Adipocyte (in vitro differentiated cells): ENCODE results near the gene ENTPD2.
A peak's percentile ranks its signal among the peaks of the same experiment; 100 is the strongest.

Experiments
- DNase-seq: peaks from one replicate; pipeline ENCODE4 v3.0.0-alpha.2; 2015; ENCODE audit warnings: low read depth
- H3K27me3 ChIP-seq: replicated peaks from 2 replicates; pipeline ENCODE4 v1.7.0; 2013; ENCODE audit warnings: mild to moderate bottlenecking, low read length, moderate library complexity; ENCODE audit not compliant: control insufficient read depth, insufficient read depth
- H3K36me3 ChIP-seq: 2 replicates; pipeline ENCODE4 v1.7.0; 2013; ENCODE audit warnings: low read length, mild to moderate bottlenecking, moderate library complexity; ENCODE audit not compliant: control insufficient read depth, insufficient read depth, severe bottlenecking
- H3K4me1 ChIP-seq: 2 replicates; pipeline ENCODE4 v1.7.0; 2013; ENCODE audit warnings: mild to moderate bottlenecking, low read length, moderate library complexity; ENCODE audit not compliant: control insufficient read depth, insufficient read depth
- H3K4me3 ChIP-seq: 2 replicates; pipeline ENCODE4 v1.7.0; 2013; ENCODE audit warnings: mild to moderate bottlenecking, low read length, moderate library complexity
- H3K9ac ChIP-seq: 2 replicates; pipeline ENCODE4 v1.7.0; 2013; ENCODE audit warnings: mild to moderate bottlenecking, low read length, moderate library complexity
- H3K9me3 ChIP-seq: 2 replicates; pipeline ENCODE4 v1.7.0; 2013; ENCODE audit warnings: mild to moderate bottlenecking, low read length, moderate library complexity; ENCODE audit not compliant: control insufficient read depth

The ENTPD2 gene

GRCh38 chr9:137022662-137023008, 31.2 kb downstream of the ENTPD2 start:
- no peak overlapping the region for H3K9ac ChIP-seq
- peaks cover 11% of the 10 kb centered on the region for H3K4me1 ChIP-seq
- H3K9me3 ChIP-seq = no peaks in the 10 kb centered on the region
- H3K27me3 ChIP-seq = no peaks in the 10 kb centered on the region
- DNase-seq = no peak
- H3K4me3 ChIP-seq = no peak overlapping the region
- no peaks in the 10 kb centered on the region for H3K36me3 ChIP-seq

GRCh38 chr9:137021979-137022661, 31.7 kb downstream of the ENTPD2 start:
- no peaks in the 10 kb centered on the region for H3K27me3 ChIP-seq
- peak; percentile 65 for DNase-seq
- H3K36me3 ChIP-seq = peaks cover under 1% of the 10 kb centered on the region
- no peaks in the 10 kb centered on the region for H3K9me3 ChIP-seq
- no peak overlapping the region for H3K9ac ChIP-seq
- no peak overlapping the region for H3K4me3 ChIP-seq
- peaks cover 6% of the 10 kb centered on the region for H3K4me1 ChIP-seq

GRCh38 chr9:137021568-137021978, 32.3 kb downstream of the ENTPD2 start:
- Histone ChIP-seq H3K4me3 (no peak overlapping the region), H3K27me3 (no peaks in the 10 kb centered on the region), H3K9ac (no peak overlapping the region), H3K36me3 (peaks cover 6% of the 10 kb centered on the region), H3K4me1 (peaks cover 4% of the 10 kb centered on the region), H3K9me3 (no peaks in the 10 kb centered on the region)
- no peak for DNase-seq

DNA sequence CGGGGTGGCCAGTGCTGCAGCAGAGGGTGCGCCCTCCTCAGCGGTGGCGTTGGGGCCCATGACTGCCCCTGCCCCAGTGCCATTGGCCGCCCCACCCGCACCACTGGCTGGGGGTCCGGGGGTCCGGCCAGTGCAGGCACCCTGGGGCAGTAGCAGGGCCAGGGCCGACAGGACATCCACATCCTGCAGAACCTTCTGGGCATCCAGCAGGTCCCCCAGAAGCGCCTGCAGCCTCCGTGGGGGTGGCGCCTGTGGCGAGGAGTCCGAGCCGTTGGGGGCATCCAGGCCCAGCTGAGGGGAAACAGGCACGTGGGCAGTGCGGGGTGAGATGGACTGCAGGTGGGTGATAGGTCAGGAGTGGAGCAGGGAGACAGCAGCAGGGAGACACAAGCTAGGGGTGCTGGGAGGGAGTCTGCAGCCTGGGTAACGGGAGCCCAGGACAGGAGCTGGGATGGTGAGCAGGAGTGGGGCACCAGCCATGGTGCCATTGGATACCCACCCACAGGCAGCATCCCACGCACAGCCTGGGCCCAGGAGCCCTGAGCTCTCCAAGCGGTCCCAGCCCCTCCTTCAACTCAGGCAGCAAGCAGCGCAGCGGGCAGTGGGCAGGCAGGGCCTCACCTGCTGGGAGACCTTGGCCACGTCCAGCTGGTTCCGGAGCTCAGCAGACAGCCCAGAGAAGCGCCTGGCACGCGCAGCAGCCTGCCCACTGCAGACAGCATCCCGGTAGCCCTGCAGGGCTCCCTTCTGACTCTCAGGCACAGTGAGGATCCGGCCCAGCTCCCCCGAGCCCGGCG, 32.9 kb downstream of the ENTPD2 start:
- Histone ChIP-seq H3K9ac (no peak overlapping the region), H3K4me1 (peaks cover 4% of the 10 kb centered on the region), H3K4me3 (no peak overlapping the region), H3K36me3 (peaks cover 11% of the 10 kb centered on the region), H3K27me3 (no peaks in the 10 kb centered on the region), H3K9me3 (no peaks in the 10 kb centered on the region)
- DNase-seq = no peak

DNA sequence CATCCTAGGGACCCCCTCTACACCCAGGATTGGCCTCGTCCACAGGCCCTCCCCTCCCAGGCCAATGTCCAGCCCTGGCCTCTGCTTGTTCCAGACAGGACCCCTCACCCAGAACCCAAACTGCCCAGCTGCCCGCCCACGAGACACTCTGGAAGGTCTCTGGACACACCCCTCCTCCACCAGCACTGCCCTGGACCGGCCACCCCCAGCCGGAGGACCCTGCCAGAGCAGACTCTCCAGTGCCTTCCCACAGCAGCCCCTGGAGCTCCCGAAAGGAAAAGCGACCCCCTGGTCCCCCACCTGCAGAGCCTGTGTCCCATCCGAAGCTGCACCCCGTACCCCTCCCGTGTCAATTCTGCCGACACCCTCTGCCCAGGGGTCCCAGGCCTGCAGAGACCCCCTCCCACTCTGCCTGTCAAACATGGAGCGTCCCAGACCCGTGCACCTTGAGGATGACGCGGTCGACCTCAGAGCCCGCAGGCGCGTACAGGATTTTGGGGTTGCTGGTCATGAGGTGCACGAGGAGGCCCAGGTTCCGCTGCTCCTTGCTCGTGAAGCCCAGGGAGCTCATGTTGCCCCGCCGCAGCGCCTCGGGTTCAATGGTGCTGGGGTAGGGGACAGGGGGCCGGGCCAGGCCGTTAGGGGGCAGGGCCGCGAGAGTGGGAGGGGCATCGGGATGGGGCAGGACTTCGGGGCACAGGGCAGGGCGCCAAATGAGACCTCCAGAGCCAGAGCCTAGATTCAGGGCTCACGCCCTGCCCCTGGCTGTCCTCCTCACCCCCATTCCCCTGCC, 33.8 kb downstream of the ENTPD2 start:
- no peak overlapping the region for H3K9ac ChIP-seq
- peaks cover 4% of the 10 kb centered on the region for H3K4me1 ChIP-seq
- H3K4me3 ChIP-seq = no peak overlapping the region
- peaks cover 16% of the 10 kb centered on the region for H3K36me3 ChIP-seq
- H3K27me3 ChIP-seq = no peaks in the 10 kb centered on the region
- DNase-seq = no peak
- H3K9me3 ChIP-seq = no peaks in the 10 kb centered on the region

- no peaks in the 10 kb centered on the region for H3K27me3 ChIP-seq
- no peak overlapping the region for H3K4me3 ChIP-seq
- H3K9ac ChIP-seq = no peak overlapping the region
- H3K9me3 ChIP-seq = no peaks in the 10 kb centered on the region
- peaks cover 4% of the 10 kb centered on the region for H3K4me1 ChIP-seq
- H3K36me3 ChIP-seq = peaks cover 20% of the 10 kb centered on the region
- DNase-seq = no peak
Measured at GRCh38 chr9:137018761-137019559, 34.9 kb downstream of the ENTPD2 start.

- Histone ChIP-seq H3K9me3 (no peaks in the 10 kb centered on the region), H3K27me3 (no peaks in the 10 kb centered on the region), H3K4me1 (no peaks in the 10 kb centered on the region), H3K9ac (no peak overlapping the region), H3K36me3 (peaks cover 20% of the 10 kb centered on the region), H3K4me3 (no peak overlapping the region)
- DNase-seq = no peak
Measured at GRCh38 chr9:137017791-137018497, 35.9 kb downstream of the ENTPD2 start.

- Histone ChIP-seq H3K9ac (no peak overlapping the region), H3K4me1 (no peaks in the 10 kb centered on the region), H3K9me3 (no peaks in the 10 kb centered on the region), H3K27me3 (no peaks in the 10 kb centered on the region), H3K36me3 (peaks cover 23% of the 10 kb centered on the region), H3K4me3 (no peak overlapping the region)
- DNase-seq = no peak
Measured at GRCh38 chr9:137017071-137017470, 36.8 kb downstream of the ENTPD2 start.

DNA sequence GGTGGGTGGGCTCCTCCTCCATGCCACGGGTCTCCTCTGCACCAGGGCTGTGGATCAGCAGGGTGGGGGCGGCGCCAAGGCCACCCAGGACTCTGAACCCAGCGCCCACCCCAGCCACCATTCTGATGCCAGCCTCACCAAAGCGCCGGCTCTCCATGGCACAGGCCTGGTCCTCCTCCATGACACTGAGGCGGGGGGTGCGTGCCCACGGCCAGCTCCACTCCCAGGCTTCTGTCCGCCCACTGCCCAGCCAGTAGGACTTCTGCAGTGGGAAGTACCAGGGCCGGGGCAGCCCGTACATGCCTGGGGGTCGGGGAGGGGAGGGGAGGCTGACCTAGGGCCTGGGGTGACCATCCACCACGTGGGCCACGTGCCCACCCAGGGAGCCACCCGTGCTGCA, 37.4 kb downstream of the ENTPD2 start:
- Histone ChIP-seq H3K36me3 (peaks cover 23% of the 10 kb centered on the region), H3K4me3 (no peak overlapping the region), H3K27me3 (no peaks in the 10 kb centered on the region), H3K9me3 (no peaks in the 10 kb centered on the region), H3K4me1 (no peaks in the 10 kb centered on the region), H3K9ac (no peak overlapping the region)
- DNase-seq = no peak

DNA sequence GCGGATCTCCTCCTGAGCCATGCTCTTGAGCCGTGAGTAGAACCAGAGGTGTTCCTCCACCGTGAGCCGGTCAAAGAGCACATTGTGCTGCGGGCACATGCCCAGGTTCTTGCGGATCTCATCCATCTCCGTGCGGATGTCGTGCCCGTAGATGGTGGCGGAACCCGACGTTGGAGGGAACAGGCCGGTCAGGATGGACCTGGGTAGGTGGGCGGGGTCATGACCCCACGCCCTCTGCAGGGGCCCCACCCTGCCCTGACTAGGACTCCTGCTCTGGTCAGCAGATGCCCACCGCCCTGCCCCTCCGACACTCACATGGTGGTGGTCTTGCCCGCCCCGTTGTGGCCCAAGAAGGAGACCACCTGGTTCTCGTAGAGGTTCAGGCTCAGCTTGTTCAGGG, 37.9 kb downstream of the ENTPD2 start:
- H3K36me3 ChIP-seq = peaks cover 23% of the 10 kb centered on the region
- H3K9ac ChIP-seq = no peak overlapping the region
- no peak overlapping the region for H3K4me3 ChIP-seq
- H3K9me3 ChIP-seq = no peaks in the 10 kb centered on the region
- no peaks in the 10 kb centered on the region for H3K27me3 ChIP-seq
- no peak for DNase-seq
- no peaks in the 10 kb centered on the region for H3K4me1 ChIP-seq
